SK-N-SH (cell line): ENCODE results near the gene GOLGA6A. TPM values are rescaled to one million over a fixed set of nuclear protein-coding genes. Genes with fewer than 3 reads are reported as not detected.
"Not testable (repeated sequence)": the region's sequence is repeated elsewhere in the genome, so short reads cannot be mapped to it uniquely, and the experiment has no call there.

Source experiments
- CTCF ChIA-PET: fragments of 300-600, 350-600 bp; formaldehyde crosslinking; extraction: SDS; loops from one replicate; lab custom pipeline; 2021; lab: Yijun Ruan, JAX
- POLR2A ChIA-PET: fragments of 350-600 bp; sonication (Branson Sonifier 250); formaldehyde crosslinking; extraction: SDS; loops from one replicate; lab custom pipeline; 2020; ENCODE audit warnings: antibody characterized with exemption, inconsistent platforms; lab: Yijun Ruan, JAX
- DNase-seq: peaks from one replicate; pipeline ENCODE4 v3.0.0; 2012
- H2AFZ ChIP-seq: fragments of 200-600 bp; sonication (generic); 2 replicates; pipeline ENCODE4 v1.8.1; 2016; ENCODE audit warnings: antibody characterized with exemption, mild to moderate bottlenecking, low read depth
- H3F3A ChIP-seq: fragments of 200-600 bp; sonication (generic); replicated peaks from 2 replicates; pipeline ENCODE3; 2016; ENCODE audit warnings: antibody characterized with exemption, mild to moderate bottlenecking; ENCODE audit not compliant: insufficient read depth
- H3K27ac ChIP-seq, 2 experiments: fragments of 200-500 bp in 1 of 2; fragments of 200-600 bp in 1 of 2; sonication (Bioruptor generic) in 1 of 2; sonication (generic), shearing (Covaris generic) in 1 of 2; 2 replicates each; pipeline versions ENCODE4 v1.5.1 to v1.6.1; 2014 to 2016; ENCODE audit warnings: low read depth in 2 of 2, inconsistent platforms in 1 of 2, low read length in 1 of 2, mild to moderate bottlenecking in 1 of 2, mixed read lengths in 1 of 2
- H3K27me3 ChIP-seq: fragments of 200-600 bp; sonication (generic), shearing (Covaris generic); 2 replicates; pipeline ENCODE4 v1.6.1; 2016; ENCODE audit warnings: mixed run types; ENCODE audit not compliant: insufficient read depth
- H3K36me3 ChIP-seq, 2 experiments: fragments of 200-500 bp in 1 of 2; fragments of 200-600 bp in 1 of 2; sonication (Bioruptor generic) in 1 of 2; sonication (generic) in 1 of 2; replicated peaks in 1 of 2; 2 replicates each; pipeline versions ENCODE3 to v1.5.1; 2014 to 2016; ENCODE audit warnings: low read length in 1 of 2, mild to moderate bottlenecking in 1 of 2; ENCODE audit not compliant: insufficient read depth in 2 of 2, control insufficient read depth in 1 of 2
- H3K4me1 ChIP-seq, 2 experiments: fragments of 200-500 bp in 1 of 2; fragments of 200-600 bp in 1 of 2; sonication (Bioruptor generic) in 1 of 2; sonication (generic), shearing (Covaris generic) in 1 of 2; 2 replicates each; pipeline versions ENCODE4 v1.5.1 to v1.6.1; 2014 to 2016; ENCODE audit warnings: low read depth in 1 of 2, low read length in 1 of 2, mixed run types in 1 of 2; ENCODE audit not compliant: insufficient read depth in 2 of 2, control insufficient read depth in 1 of 2
- H3K4me2 ChIP-seq: fragments of 200-600 bp; sonication (generic), shearing (Covaris generic); 2 replicates; pipeline ENCODE4 v1.6.1; 2017; ENCODE audit warnings: mixed run types
- H3K4me3 ChIP-seq, 2 experiments: fragments of 200-500 bp in 1 of 2; fragments of 200-600 bp in 1 of 2; sonication (Bioruptor generic) in 1 of 2; sonication (generic), shearing (Covaris generic) in 1 of 2; 2 replicates each; pipeline versions ENCODE4 v1.5.1 to v1.8.1; 2014 to 2016; ENCODE audit warnings: low read depth in 2 of 2, inconsistent platforms in 1 of 2, low read length in 1 of 2, mild to moderate bottlenecking in 1 of 2, mixed read lengths in 1 of 2, moderate library complexity in 1 of 2
- H3K79me2 ChIP-seq: fragments of 200-600 bp; sonication (generic); 2 replicates; pipeline ENCODE4 v1.8.1; 2017; ENCODE audit warnings: mild to moderate bottlenecking; ENCODE audit not compliant: insufficient read depth
- H3K9ac ChIP-seq: fragments of 200-600 bp; sonication (generic); 2 replicates; pipeline ENCODE4 v1.6.1; 2017; ENCODE audit warnings: mixed run types
- H3K9me2 ChIP-seq: fragments of 200-600 bp; sonication (generic); 2 replicates; pipeline ENCODE4 v1.6.1; 2017; ENCODE audit warnings: mixed run types
- H3K9me3 ChIP-seq: fragments of 200-600 bp; sonication (generic); 2 replicates; pipeline ENCODE4 v1.6.1; 2017; ENCODE audit warnings: mixed run types, mild to moderate bottlenecking, moderate library complexity
- H4K20me1 ChIP-seq: fragments of 200-600 bp; sonication (generic); 2 replicates; pipeline ENCODE4 v1.6.1; 2017; ENCODE audit warnings: mild to moderate bottlenecking, mixed run types; ENCODE audit not compliant: insufficient read depth
- WGBS: methylation state at CpG from one replicate; pipeline ENCODE4 v1.1.6; 2017; ENCODE audit warnings: low lambda C conversion rate; 5-methylcytosine and 5-hydroxymethylcytosine counted together
- polyA plus RNA-seq, 3 experiments: library from polyadenylated mRNA; depleted of rRNA; stranded (reverse); fragments of >200 nt; gene quantifications; 2 replicates each; pipeline ENCODE4 v1.2.3, GENCODE V29; 2012
- TF ChIP-seq, protein P1 (sequence below): fragments of 200-600 bp; sonication (generic); IDR thresholded peaks from 2 replicates; pipeline ENCODE4 v1.6.1; 2017; ENCODE audit warnings: antibody characterized with exemption, mild to moderate bottlenecking, moderate library complexity

GOLGA6A gene
- polyA plus RNA-seq, 1 of the 3 experiments (the other 2 are of a cell fraction) = not detected

DNA sequence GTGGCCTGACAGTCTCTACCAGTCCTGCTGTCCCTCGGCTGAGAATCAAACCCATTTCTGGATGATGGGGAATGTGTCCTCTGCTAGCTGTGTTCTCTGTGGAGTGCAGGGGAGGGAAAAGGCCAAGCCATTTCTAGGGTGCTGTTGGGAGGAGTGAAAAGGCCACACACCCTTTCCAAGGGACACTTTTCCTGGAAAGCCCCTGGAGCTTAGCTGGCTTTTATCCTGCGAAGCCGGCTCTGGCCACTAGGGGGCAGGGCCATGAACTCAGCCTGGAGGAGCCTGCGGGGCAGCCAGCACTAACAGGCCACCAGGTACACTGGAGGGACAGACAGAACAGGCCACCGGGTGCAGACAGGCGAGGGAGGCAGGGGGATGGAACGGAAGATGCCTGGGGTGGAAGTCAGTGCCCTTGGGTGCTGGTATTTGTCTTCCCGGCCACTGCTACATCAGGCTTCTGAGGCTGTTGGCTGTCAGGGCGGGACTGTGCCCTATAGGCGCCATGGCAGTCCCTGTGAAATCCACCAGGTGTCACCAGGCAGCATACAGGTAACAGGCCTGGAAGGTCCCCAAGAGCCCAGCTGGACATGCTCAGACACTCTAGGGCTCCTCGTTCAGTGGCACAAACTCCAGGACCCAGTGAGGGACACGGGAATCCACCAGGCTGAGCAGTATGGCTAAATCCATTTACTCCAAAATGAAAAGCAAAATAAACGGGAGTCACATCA, 16.5 kb downstream of the GOLGA6A start:
- no CpG with 5 or more reads among the region's 13 CpGs for WGBS
- POLR2A ChIA-PET = not testable (repeated sequence)

DNA sequence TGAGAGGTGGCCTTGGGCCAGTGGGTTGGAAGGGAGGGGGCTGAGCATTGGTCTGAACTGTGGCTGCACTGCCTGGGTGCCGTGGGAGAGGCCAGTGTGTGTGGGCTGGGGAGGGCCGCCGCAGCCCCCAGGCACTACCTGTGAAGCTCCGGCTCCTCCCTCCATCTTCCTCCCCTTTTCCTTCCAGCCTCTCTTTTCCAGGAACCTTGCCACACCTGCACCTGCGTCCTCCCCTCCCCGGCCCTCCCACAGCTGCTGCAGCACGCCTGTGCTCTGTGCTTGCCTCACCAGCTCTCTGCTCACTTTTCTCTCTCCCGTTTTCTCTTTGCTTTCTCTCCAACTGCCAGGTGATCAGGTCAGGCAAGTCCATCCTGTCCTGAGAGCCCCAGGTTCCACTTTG, 17.5 kb downstream of the GOLGA6A start:
- H4K20me1 ChIP-seq, H3K9me2 ChIP-seq, H3F3A ChIP-seq, H3K9ac ChIP-seq, POLR2A ChIA-PET, H3K4me3 ChIP-seq, H3K4me1 ChIP-seq, H3K36me3 ChIP-seq, H3K27me3 ChIP-seq, H2AFZ ChIP-seq, DNase-seq, H3K79me2 ChIP-seq, H3K4me2 ChIP-seq, H3K9me3 ChIP-seq, H3K27ac ChIP-seq: not testable (repeated sequence)
- CTCF ChIA-PET = interaction anchor here (0.8 to 1.4 kb wide), 2 partner anchors 10 to 256 kb away, joined by 3 to 5 read pairs; no protein-coding TSS in a partner anchor
- WGBS = 23% methylated on average over 4 of the region's 8 CpGs

More for the DNA sequence above, 16.5 kb downstream of the GOLGA6A start:
- H3K9ac ChIP-seq, H3K79me2 ChIP-seq, H4K20me1 ChIP-seq, H3F3A ChIP-seq, H3K4me3 ChIP-seq, H3K9me2 ChIP-seq, H3K27me3 ChIP-seq, H3K4me2 ChIP-seq, H2AFZ ChIP-seq, H3K27ac ChIP-seq, H3K36me3 ChIP-seq, H3K4me1 ChIP-seq, CTCF ChIA-PET, DNase-seq, H3K9me3 ChIP-seq: not testable (repeated sequence)
- TF ChIP-seq, protein P1, sequence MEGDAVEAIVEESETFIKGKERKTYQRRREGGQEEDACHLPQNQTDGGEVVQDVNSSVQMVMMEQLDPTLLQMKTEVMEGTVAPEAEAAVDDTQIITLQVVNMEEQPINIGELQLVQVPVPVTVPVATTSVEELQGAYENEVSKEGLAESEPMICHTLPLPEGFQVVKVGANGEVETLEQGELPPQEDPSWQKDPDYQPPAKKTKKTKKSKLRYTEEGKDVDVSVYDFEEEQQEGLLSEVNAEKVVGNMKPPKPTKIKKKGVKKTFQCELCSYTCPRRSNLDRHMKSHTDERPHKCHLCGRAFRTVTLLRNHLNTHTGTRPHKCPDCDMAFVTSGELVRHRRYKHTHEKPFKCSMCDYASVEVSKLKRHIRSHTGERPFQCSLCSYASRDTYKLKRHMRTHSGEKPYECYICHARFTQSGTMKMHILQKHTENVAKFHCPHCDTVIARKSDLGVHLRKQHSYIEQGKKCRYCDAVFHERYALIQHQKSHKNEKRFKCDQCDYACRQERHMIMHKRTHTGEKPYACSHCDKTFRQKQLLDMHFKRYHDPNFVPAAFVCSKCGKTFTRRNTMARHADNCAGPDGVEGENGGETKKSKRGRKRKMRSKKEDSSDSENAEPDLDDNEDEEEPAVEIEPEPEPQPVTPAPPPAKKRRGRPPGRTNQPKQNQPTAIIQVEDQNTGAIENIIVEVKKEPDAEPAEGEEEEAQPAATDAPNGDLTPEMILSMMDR = peak; percentile 33; the same call in 1 of the 2 replicates

- CTCF ChIA-PET = interaction anchor here (1.4 kb wide), 1 partner anchor 257 kb away, joined by 5 read pairs; no protein-coding TSS in a partner anchor
- H3K9me3 ChIP-seq, H3K27me3 ChIP-seq, POLR2A ChIA-PET, H3K79me2 ChIP-seq, H3K4me3 ChIP-seq, H3K9me2 ChIP-seq, DNase-seq, H3K4me2 ChIP-seq, H2AFZ ChIP-seq, H3K4me1 ChIP-seq, H3K9ac ChIP-seq, H3K27ac ChIP-seq, H3F3A ChIP-seq, H3K36me3 ChIP-seq, H4K20me1 ChIP-seq: not testable (repeated sequence)
- WGBS = no CpG with 5 or more reads among the region's 3 CpGs
These were observed 18.2 kb downstream of the GOLGA6A start for GRCh38 chr15:74064183-74064582.

DNA sequence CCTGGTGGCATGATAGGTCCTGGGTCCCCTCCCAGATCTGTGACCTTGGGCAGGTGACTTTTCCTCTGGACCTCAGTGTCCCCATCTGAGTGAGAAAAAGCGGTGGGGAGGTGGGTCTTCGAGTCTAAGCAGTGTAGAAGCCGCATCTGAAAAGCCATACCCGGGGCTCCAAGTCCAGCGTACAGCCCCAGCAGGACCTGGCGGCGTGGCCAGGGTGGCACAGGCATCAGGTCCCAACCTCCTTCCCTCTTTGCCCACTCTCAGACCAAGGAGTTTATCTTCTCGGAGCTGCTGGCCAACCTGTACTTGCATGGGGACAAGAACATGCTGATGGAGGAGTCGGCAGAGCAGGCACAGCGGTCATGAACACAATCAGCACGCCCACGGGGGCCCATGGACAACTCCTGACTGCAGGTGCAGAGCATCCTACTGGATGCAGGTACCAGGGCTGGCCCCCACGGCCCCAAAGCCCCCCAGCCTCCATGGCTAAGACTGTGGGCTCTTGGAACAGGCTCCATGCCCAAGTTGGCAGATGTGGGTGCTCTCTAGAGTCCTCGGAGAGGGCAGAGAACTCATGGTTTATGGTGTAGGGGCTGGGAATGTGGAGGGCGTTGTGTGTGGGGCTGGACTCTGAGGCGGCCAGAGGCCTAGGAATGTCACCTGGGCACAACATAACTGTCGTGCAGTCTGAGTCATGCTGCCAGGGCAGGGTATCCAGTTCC, 18.8 kb downstream of the GOLGA6A start:
- H3K27me3 ChIP-seq, POLR2A ChIA-PET, H3K36me3 ChIP-seq, H3K9me3 ChIP-seq, H3K4me3 ChIP-seq, H3K79me2 ChIP-seq, H3K4me2 ChIP-seq, H3K9ac ChIP-seq, H4K20me1 ChIP-seq, H3K4me1 ChIP-seq, H3K27ac ChIP-seq, H3F3A ChIP-seq, H3K9me2 ChIP-seq, DNase-seq, H2AFZ ChIP-seq: not testable (repeated sequence)
- CTCF ChIA-PET = interaction anchor here (0.8 kb wide), 1 partner anchor 257 kb away, joined by 3 read pairs; no protein-coding TSS in a partner anchor
- 39% methylated on average over 2 of the region's 17 CpGs for WGBS
